Neural cell (in vitro differentiated cells): ENCODE data around the gene LMOD1.

Experiments
- CTCF ChIP-seq: fragments of 450-650 bp; IDR thresholded peaks from 2 replicates; pipeline ENCODE4 v1.5.1; 2014; ENCODE audit warnings: antibody characterized with exemption, mild to moderate bottlenecking, moderate library complexity; ENCODE audit not compliant: poor library complexity, severe bottlenecking
- EP300 ChIP-seq: fragments of 450-650 bp; conservative IDR thresholded peaks from 2 replicates; pipeline ENCODE4 v1.6.1; 2014; ENCODE audit warnings: antibody characterized with exemption, mild to moderate bottlenecking, moderate library complexity; ENCODE audit not compliant: poor library complexity, severe bottlenecking
- EZH2 ChIP-seq: fragments of 200-600, 300-800 bp; shearing (Covaris generic), sonication (generic); IDR thresholded peaks from 2 replicates; pipeline ENCODE4 v1.6.1; 2014; ENCODE audit warnings: antibody characterized with exemption, low read length, borderline replicate concordance, mild to moderate bottlenecking; ENCODE audit not compliant: insufficient read depth, poor library complexity, severe bottlenecking
- MXI1 ChIP-seq: fragments of 450-650 bp; conservative IDR thresholded peaks from 2 replicates; pipeline ENCODE4 v1.6.1; 2014; ENCODE audit warnings: antibody characterized with exemption, mild to moderate bottlenecking; ENCODE audit not compliant: poor library complexity, severe bottlenecking
- POLR2AphosphoS5 ChIP-seq: IDR thresholded peaks from 2 replicates; pipeline ENCODE4 v1.6.1; 2012
- RAD21 ChIP-seq: fragments of 450-650 bp; conservative IDR thresholded peaks from 2 replicates; pipeline ENCODE4 v1.6.1; 2014; ENCODE audit warnings: antibody characterized with exemption, mild to moderate bottlenecking, moderate library complexity
- REST ChIP-seq: IDR thresholded peaks from 2 replicates; pipeline ENCODE4 v1.6.1; 2012; ENCODE audit warnings: borderline replicate concordance
- SMC3 ChIP-seq: fragments of 450-650 bp; conservative IDR thresholded peaks from 2 replicates; pipeline ENCODE4 v1.6.1; 2014; ENCODE audit warnings: antibody characterized with exemption, mild to moderate bottlenecking, moderate library complexity; ENCODE audit not compliant: poor library complexity

- TF ChIP-seq POLR2AphosphoS5 (no peak), CTCF (no peak), EP300 (no peak), SMC3 (no peak), EZH2 (no peak), RAD21 (no peak), MXI1 (no peak), REST (no peak)
Measured at GRCh38 chr1:201893431-201893830, 52.9 kb downstream of the LMOD1 start.
